Measurements from ENCODE around the gene KAT6B. TPM values are rescaled to one million over a fixed set of nuclear protein-coding genes. Genes with fewer than 3 reads are reported as not detected.

The KAT6B gene
- total RNA-seq, 5 donors from 2014 or later (not counting 1 experiment from before 2014, with no cell fraction given), result 46.2 to 94.4 (median 52.4) TPM

DNA sequence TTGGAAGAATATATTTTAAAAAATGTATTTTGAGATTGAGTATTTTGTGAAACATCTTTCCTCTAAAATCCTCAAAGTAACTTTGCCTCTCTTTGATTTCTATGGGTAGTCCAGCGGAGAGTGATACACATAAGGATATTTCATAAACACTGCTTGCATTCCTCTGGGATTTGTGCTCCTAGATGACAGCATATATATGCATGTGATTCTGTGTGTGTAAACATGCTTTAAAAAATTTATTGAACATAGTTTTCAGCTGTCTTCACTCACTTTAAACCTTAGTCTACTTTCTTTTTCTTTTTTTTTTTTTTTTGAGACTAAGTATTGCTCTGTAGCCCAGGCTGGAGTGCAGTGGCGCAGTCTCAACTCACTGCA lies 84.6 kb downstream of the KAT6B start:
- no CpG with 5 or more reads among the region's 2 CpGs for WGBS (ENCODE audit: insufficient coverage)
- Mint-ChIP-seq H3K4me3 (no peak overlapping the region), H3K9me3 (no peaks in the 10 kb centered on the region), H3K27me3 (no peaks in the 10 kb centered on the region), H3K36me3 (peaks cover 12% of the 10 kb centered on the region), H3K4me1 (peaks cover 60 to 69% (median 65%) of the 10 kb centered on the region in 3 donors), H3K27ac (no peak overlapping the region)
- POLR2A ChIA-PET, result interaction anchor here in 1 of 2 donors (0.7 kb wide), 1 partner anchor 102 kb away, joined by 6 read pairs; no protein-coding TSS in a partner anchor
- no peak for DNase-seq
- no peak for ATAC-seq (replicated peaks in 1 of 4)
- no peak overlapping the region for H3K27ac ChIP-seq (ENCODE audit: low read length)
- H3K4me3 ChIP-seq (ENCODE audit: control insufficient read depth in 1 of 2, extremely low read depth in 1 of 2, low read length in 1 of 2), result no peak overlapping the region
- H3K27me3 ChIP-seq (replicated peaks in 1 of 2; ENCODE audit: control insufficient read depth in 2 of 2, extremely low read depth in 1 of 2, insufficient read depth in 2 of 2, low read length in 1 of 2), result no peaks in the 10 kb centered on the region
- CTCF ChIA-PET, result interaction anchor here in 1 of 2 donors (0.6 kb wide), 1 partner anchor 85 kb away, joined by 5 read pairs; no protein-coding TSS in a partner anchor
- H3K36me3 ChIP-seq (ENCODE audit: control insufficient read depth in 2 of 2, extremely low read depth in 1 of 2, insufficient read depth in 1 of 2, low read length in 1 of 2), result no peaks in the 10 kb centered on the region
- peaks cover 4 to 7% of the 10 kb centered on the region in 2 experiments for H3K4me1 ChIP-seq (ENCODE audit: control insufficient read depth in 1 of 2, extremely low read depth in 1 of 2, insufficient read depth in 2 of 2, low read length in 2 of 2)
- no peaks in the 10 kb centered on the region for H3K9me3 ChIP-seq

DNA sequence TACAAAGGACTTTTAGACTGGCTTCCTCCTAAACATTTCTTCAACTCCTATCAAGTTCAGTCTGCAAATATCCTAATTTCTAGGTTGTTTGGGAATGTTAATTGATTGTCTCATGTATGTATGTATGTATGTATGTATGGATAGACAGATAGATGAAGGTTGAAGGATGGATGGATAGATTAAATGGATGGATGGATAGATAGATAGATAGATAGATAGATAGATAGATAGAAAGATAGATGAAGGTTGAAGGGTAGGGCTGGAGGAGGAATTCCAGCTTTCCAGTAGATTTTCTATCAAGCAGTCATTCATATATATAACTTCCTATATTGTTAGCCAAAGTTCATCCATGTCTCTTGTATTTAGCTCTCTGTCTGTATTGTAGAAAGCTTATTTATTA lies 85.8 kb downstream of the KAT6B start:
- no peak overlapping the region for H3K4me3 Mint-ChIP-seq
- Histone ChIP-seq H3K9me3 (no peaks in the 10 kb centered on the region), H3K36me3 (ENCODE audit: control insufficient read depth in 2 of 2, extremely low read depth in 1 of 2, insufficient read depth in 1 of 2, low read length in 1 of 2) (no peaks in the 10 kb centered on the region), H3K27me3 (replicated peaks in 1 of 2; ENCODE audit: control insufficient read depth in 2 of 2, extremely low read depth in 1 of 2, insufficient read depth in 2 of 2, low read length in 1 of 2) (no peaks in the 10 kb centered on the region), H3K4me3 (ENCODE audit: control insufficient read depth in 1 of 2, extremely low read depth in 1 of 2, low read length in 1 of 2) (no peak overlapping the region), H3K4me1 (ENCODE audit: control insufficient read depth in 1 of 2, extremely low read depth in 1 of 2, insufficient read depth in 2 of 2, low read length in 2 of 2) (peaks cover 4 to 7% of the 10 kb centered on the region in 2 experiments), H3K27ac (ENCODE audit: low read length) (no peak overlapping the region)
- DNase-seq (no peak), ATAC-seq (replicated peaks in 1 of 4) (no peak)
- no peaks in the 10 kb centered on the region for H3K9me3 Mint-ChIP-seq
- H3K27me3 Mint-ChIP-seq, result no peaks in the 10 kb centered on the region
- ChIA-PET CTCF (interaction anchor here in 1 of 2 donors (1.1 kb wide), 1 partner anchor 668 kb away, joined by 3 read pairs; no protein-coding TSS in a partner anchor), POLR2A (no interaction called here)
- no peak overlapping the region for H3K27ac Mint-ChIP-seq
- H3K36me3 Mint-ChIP-seq, result peaks cover 7% of the 10 kb centered on the region
- H3K4me1 Mint-ChIP-seq, result peaks cover 56 to 64% (median 59%) of the 10 kb centered on the region in 3 donors

DNA sequence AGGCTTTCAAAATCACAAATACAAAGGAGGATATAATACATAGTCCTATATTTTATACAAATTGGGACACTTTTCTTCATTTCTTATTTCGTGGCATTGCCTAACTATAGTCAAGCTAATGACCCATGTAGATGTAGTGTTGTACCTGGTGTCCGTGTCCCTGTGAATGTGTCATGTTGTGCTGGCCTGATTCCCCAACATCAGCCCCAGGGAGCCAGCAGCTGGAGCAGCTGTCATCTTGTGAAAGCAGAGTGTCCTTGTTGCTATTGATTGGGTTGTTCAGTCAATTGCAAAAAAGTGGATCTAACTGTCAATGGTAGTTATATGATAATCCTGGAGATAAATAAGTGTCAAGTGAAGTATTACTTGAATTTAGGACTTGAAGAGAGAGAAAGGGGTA lies 86.3 kb downstream of the KAT6B start:
- 100% methylated on average over 1 of the region's 2 CpGs for WGBS (ENCODE audit: insufficient coverage)
- Mint-ChIP-seq H3K9me3 (peaks cover 0 to 3% (median 0%) of the 10 kb centered on the region in 3 donors), H3K27me3 (no peaks in the 10 kb centered on the region), H3K4me3 (peak overlapping the region in 2 of 3 donors; percentile 13 to 19), H3K27ac (peak overlapping the region in 1 of 2 donors; percentile 75), H3K4me1 (peaks cover 61 to 68% (median 64%) of the 10 kb centered on the region in 3 donors), H3K36me3 (peaks cover 12% of the 10 kb centered on the region)
- no peak overlapping the region for H3K4me3 ChIP-seq (ENCODE audit: control insufficient read depth in 1 of 2, extremely low read depth in 1 of 2, low read length in 1 of 2)
- no peak overlapping the region for H3K27ac ChIP-seq (ENCODE audit: low read length)
- no peak for DNase-seq
- ChIA-PET POLR2A (no interaction called here), CTCF (interaction anchor here in 1 of 2 donors (1.1 kb wide), 1 partner anchor 668 kb away, joined by 3 read pairs; no protein-coding TSS in a partner anchor)
- H3K9me3 ChIP-seq, result no peaks in the 10 kb centered on the region
- H3K36me3 ChIP-seq (ENCODE audit: control insufficient read depth in 2 of 2, extremely low read depth in 1 of 2, insufficient read depth in 1 of 2, low read length in 1 of 2), result no peaks in the 10 kb centered on the region
- no peaks in the 10 kb centered on the region for H3K27me3 ChIP-seq (replicated peaks in 1 of 2; ENCODE audit: control insufficient read depth in 2 of 2, extremely low read depth in 1 of 2, insufficient read depth in 2 of 2, low read length in 1 of 2)
- ATAC-seq (replicated peaks in 1 of 4), result no peak
- H3K4me1 ChIP-seq (ENCODE audit: control insufficient read depth in 1 of 2, extremely low read depth in 1 of 2, insufficient read depth in 2 of 2, low read length in 2 of 2), result peaks cover 4 to 7% of the 10 kb centered on the region in 2 experiments

DNA sequence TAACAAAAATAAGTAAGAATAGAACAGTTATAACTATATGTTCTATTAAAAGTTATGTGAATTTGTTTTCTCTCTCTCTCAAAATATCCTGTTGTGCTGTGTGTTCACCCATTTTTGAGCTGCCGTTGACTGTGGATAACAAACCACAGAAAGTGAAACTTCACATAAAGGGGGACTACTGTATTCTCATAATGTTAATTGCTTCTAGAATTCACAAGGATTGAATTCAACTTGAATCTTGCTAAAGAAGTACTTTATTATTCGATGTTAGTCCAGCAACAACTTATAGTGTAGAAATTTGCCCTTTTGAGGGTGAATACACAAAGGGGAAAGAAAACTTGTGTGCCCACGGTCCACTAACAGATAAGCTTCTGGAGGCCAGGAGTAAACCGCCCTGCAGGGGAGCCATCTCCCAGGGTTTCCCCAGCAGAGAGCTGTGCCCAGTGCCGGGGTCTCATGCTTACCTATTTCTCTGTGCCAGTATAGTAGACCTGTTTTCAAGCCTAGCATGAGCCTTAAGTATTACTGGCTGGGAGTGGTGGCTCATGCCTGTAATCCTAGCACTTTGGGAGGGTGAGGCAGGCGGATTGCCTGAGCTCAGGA lies 87.1 kb downstream of the KAT6B start:
- CTCF ChIA-PET, result interaction anchor here (0.6 to 1.0 kb wide), 3 partner anchors 18 to 77 kb away, joined by 3 read pairs; no protein-coding TSS in a partner anchor
- no peak overlapping the region for H3K27ac ChIP-seq (ENCODE audit: low read length)

DNA sequence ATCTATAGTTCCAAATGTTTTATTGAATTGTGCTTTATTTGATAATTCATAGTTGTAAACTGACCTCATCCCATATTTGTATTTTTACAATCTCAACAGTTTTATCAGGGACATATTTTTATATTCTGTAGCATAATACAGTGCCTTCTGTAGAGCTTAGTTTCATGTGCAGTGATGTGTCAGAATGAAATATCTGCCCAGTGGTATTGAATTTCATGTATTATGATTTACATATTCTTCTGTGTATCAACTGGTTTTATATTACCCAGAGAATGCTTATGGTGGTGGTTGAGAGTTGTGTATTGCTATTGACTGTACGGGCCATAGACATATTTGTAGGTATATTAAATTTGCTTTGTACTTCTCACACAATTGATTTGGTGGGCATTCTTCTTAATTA lies 89.9 kb downstream of the KAT6B start:
- Histone ChIP-seq H3K4me1 (ENCODE audit: control insufficient read depth in 1 of 2, extremely low read depth in 1 of 2, insufficient read depth in 2 of 2, low read length in 2 of 2) (peaks cover 2 to 7% of the 10 kb centered on the region in 2 experiments), H3K9me3 (no peaks in the 10 kb centered on the region), H3K4me3 (ENCODE audit: control insufficient read depth in 1 of 2, extremely low read depth in 1 of 2, low read length in 1 of 2) (no peak overlapping the region), H3K27ac (ENCODE audit: low read length) (no peak overlapping the region), H3K36me3 (ENCODE audit: control insufficient read depth in 2 of 2, extremely low read depth in 1 of 2, insufficient read depth in 1 of 2, low read length in 1 of 2) (peaks cover 0 to 3% of the 10 kb centered on the region in 2 donors), H3K27me3 (replicated peaks in 1 of 2; ENCODE audit: control insufficient read depth in 2 of 2, extremely low read depth in 1 of 2, insufficient read depth in 2 of 2, low read length in 1 of 2) (no peaks in the 10 kb centered on the region)
- H3K27me3 Mint-ChIP-seq, result no peaks in the 10 kb centered on the region
- H3K36me3 Mint-ChIP-seq, result peaks cover 24% of the 10 kb centered on the region
- H3K9me3 Mint-ChIP-seq, result peaks cover 4 to 11% (median 5%) of the 10 kb centered on the region in 3 donors
- H3K4me1 Mint-ChIP-seq, result peaks cover 53 to 62% (median 53%) of the 10 kb centered on the region in 3 donors
- ATAC-seq (replicated peaks in 1 of 4), result no peak
- POLR2A ChIA-PET, result no interaction called here
- H3K4me3 Mint-ChIP-seq, result no peak overlapping the region
- CTCF ChIA-PET, result interaction anchor here in 1 of 2 donors (0.6 kb wide), 1 partner anchor 49 kb away, joined by 4 read pairs; no protein-coding TSS in a partner anchor
- WGBS (ENCODE audit: insufficient coverage), result no CpG with 5 or more reads among the region's 1 CpG
- no peak for DNase-seq
- no peak overlapping the region for H3K27ac Mint-ChIP-seq

More for the DNA sequence above, 87.1 kb downstream of the KAT6B start:
- no peaks in the 10 kb centered on the region for H3K9me3 ChIP-seq
- H3K4me1 ChIP-seq (ENCODE audit: control insufficient read depth in 1 of 2, extremely low read depth in 1 of 2, insufficient read depth in 2 of 2, low read length in 2 of 2), result peaks cover 4 to 7% of the 10 kb centered on the region in 2 experiments
- peaks cover 0 to 4% (median 0%) of the 10 kb centered on the region in 3 donors for H3K9me3 Mint-ChIP-seq
- peak overlapping the region; percentile 19 to 32 (median 21) for H3K4me3 Mint-ChIP-seq
- no peak overlapping the region for H3K4me3 ChIP-seq (ENCODE audit: control insufficient read depth in 1 of 2, extremely low read depth in 1 of 2, low read length in 1 of 2)
- ATAC-seq (replicated peaks in 1 of 4) (peak in 2 of 4 experiments; percentile 59), DNase-seq (peak in 1 of 35 experiments; percentile 10)
- POLR2A ChIA-PET, result interaction anchor here in 1 of 2 donors (0.5 kb wide), 1 partner anchor 962 kb away, joined by 4 read pairs; no protein-coding TSS in a partner anchor
- H3K27me3 ChIP-seq (replicated peaks in 1 of 2; ENCODE audit: control insufficient read depth in 2 of 2, extremely low read depth in 1 of 2, insufficient read depth in 2 of 2, low read length in 1 of 2), result no peaks in the 10 kb centered on the region
- H3K27me3 Mint-ChIP-seq, result no peaks in the 10 kb centered on the region
- H3K36me3 ChIP-seq (ENCODE audit: control insufficient read depth in 2 of 2, extremely low read depth in 1 of 2, insufficient read depth in 1 of 2, low read length in 1 of 2), result no peaks in the 10 kb centered on the region
- H3K36me3 Mint-ChIP-seq, result peaks cover 16% of the 10 kb centered on the region
- peaks cover 62 to 66% (median 63%) of the 10 kb centered on the region in 3 donors for H3K4me1 Mint-ChIP-seq
- H3K27ac Mint-ChIP-seq, result peak overlapping the region in 1 of 2 donors; percentile 64
- WGBS (ENCODE audit: insufficient coverage), result 63% methylated on average over 3 of the region's 6 CpGs

DNA sequence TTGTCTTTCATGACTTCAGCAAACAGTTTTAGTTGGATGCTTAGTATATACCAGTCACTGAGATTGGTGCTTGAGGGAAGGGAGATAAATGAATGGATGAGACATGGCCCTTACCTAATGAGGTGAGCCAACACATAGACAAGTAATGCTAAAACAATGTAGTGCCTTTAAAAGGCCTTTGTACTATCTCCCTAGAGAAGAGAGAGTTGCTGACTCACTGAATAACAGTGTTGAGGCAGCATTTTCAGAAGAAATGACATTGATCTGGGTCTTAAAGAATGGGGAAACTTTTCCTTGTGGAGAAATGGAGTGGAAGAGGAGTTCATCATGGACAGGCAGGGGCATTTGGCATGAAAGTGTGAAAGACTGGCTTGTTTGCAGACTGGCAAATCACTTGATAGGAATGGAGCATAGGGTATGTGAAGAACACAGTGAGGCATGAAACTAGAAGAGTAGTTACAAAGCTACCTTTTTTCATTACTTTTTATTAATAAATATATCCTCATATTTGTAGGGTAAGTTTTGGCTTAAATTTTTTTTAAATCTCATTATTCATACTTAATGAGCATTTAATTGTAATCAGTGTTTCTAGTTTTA lies 91.2 kb downstream of the KAT6B start:
- H3K36me3 Mint-ChIP-seq, result peaks cover 24% of the 10 kb centered on the region
- H3K9me3 Mint-ChIP-seq, result peaks cover 4 to 11% (median 5%) of the 10 kb centered on the region in 3 donors
- no peaks in the 10 kb centered on the region for H3K27me3 Mint-ChIP-seq
- ChIA-PET CTCF (interaction anchor here in 1 of 2 donors (0.6 kb wide), 1 partner anchor 78 kb away, joined by 4 read pairs; no protein-coding TSS in a partner anchor), POLR2A (no interaction called here)
- peaks cover 53 to 62% (median 55%) of the 10 kb centered on the region in 3 donors for H3K4me1 Mint-ChIP-seq
- ATAC-seq (replicated peaks in 1 of 4) (no peak), DNase-seq (no peak)
- H3K4me3 Mint-ChIP-seq, result no peak overlapping the region
- Histone ChIP-seq H3K4me1 (ENCODE audit: control insufficient read depth in 1 of 2, extremely low read depth in 1 of 2, insufficient read depth in 2 of 2, low read length in 2 of 2) (peaks cover 2 to 6% of the 10 kb centered on the region in 2 experiments), H3K9me3 (no peaks in the 10 kb centered on the region), H3K27me3 (replicated peaks in 1 of 2; ENCODE audit: control insufficient read depth in 2 of 2, extremely low read depth in 1 of 2, insufficient read depth in 2 of 2, low read length in 1 of 2) (no peaks in the 10 kb centered on the region), H3K27ac (ENCODE audit: low read length) (no peak overlapping the region), H3K4me3 (ENCODE audit: control insufficient read depth in 1 of 2, extremely low read depth in 1 of 2, low read length in 1 of 2) (no peak overlapping the region), H3K36me3 (ENCODE audit: control insufficient read depth in 2 of 2, extremely low read depth in 1 of 2, insufficient read depth in 1 of 2, low read length in 1 of 2) (peaks cover 0 to 3% of the 10 kb centered on the region in 2 donors)
- H3K27ac Mint-ChIP-seq, result peak overlapping the region in 1 of 2 donors; percentile 2

Data from T-cell (primary cell).